HG03095 (cell line): ENCODE measurements around the gene NALCN.

Experiments used
- ATAC-seq: cut with Tn5 transposase; IDR thresholded peaks from one replicate; pipeline ENCODE4 v1.9.1; 2021; ENCODE audit warnings: moderate library complexity; ENCODE audit not compliant: unreplicated experiment

The NALCN gene

DNA sequence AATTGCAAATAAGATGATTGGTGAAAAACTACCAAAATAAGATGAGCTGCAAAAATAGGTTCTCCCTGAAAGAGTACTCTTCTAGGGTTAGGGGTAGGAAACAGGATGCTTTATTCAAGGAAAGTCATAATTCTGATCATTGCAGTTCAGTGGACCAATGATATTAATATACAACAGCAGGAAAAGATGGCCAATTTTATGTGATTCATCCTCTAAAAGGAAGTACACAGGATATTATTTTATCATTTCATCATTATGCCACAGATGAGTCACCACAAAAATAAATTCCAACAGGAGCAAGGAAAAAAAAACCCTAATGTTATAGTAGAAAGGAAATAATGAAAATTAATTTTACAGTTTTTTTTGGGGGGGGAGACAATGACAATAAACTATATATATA, 205.0 kb downstream of the NALCN start:
- ATAC-seq = no peak

DNA sequence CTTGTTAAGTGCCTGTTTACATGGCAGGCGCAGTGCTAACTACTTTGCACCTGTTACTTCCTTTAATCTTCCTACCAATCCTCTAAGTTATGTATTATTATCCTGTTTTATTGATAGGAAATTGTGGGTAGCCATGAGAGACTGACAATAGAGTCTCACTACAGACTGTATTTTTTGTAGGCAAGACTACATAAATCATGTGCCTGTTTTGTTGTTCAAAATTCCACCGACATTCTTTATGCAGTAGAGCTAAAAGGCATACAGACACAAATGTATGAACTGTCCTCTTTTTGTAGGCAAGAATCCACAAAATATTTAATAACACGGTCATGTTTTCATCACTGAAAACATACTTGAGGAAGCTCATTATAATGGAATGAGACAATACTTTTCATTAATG, 205.5 kb downstream of the NALCN start:
- ATAC-seq = no peak

DNA sequence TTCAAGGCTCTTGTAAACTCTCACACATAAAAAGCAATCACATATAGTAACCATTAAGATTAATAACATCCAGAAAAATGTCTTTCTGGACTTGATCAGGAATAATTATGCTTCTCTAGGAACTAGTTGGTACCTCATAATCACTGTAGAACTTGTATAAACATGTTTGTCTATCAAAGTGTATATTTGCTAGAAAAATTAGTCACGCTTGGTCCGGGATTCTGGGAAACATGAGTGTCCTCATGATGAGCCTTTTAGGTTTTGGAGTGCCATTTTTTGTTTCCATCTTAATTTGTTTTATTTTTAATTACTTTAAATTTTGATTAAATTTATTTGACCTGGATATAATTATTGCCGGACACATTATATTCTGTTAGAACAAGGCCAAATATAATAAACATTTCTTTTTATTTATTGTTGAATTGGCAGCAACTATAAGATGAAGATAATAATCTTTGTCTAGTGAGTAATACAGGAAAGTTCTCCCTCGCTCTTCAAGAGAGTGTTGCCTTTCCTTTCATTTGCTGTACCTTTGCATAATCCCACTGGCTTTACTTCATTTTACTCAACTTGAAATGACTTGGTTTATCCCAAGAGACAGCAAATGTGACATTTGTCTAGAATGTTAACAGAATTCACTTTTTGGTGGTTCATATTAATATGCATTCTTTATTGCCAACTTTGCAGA, 207.0 kb downstream of the NALCN start:
- no peak for ATAC-seq

DNA sequence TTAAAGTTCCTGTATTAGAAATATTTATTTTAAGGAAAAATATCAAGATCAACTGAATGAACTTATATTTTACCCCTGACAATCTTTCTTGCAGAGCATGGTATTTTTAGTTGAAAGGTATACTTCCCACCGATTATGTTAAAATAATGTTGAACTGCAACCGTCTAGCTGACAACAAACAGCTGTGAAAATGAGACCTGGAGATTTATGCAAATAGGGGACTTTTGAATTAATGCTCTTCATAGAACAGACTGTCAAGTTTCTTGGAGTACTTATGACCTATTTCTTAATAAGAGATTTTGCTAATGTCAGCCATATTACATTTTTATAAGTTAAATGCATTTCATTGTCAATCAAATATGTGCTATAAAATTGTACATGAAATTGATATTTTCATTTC, 210.9 kb downstream of the NALCN start:
- no peak for ATAC-seq

DNA sequence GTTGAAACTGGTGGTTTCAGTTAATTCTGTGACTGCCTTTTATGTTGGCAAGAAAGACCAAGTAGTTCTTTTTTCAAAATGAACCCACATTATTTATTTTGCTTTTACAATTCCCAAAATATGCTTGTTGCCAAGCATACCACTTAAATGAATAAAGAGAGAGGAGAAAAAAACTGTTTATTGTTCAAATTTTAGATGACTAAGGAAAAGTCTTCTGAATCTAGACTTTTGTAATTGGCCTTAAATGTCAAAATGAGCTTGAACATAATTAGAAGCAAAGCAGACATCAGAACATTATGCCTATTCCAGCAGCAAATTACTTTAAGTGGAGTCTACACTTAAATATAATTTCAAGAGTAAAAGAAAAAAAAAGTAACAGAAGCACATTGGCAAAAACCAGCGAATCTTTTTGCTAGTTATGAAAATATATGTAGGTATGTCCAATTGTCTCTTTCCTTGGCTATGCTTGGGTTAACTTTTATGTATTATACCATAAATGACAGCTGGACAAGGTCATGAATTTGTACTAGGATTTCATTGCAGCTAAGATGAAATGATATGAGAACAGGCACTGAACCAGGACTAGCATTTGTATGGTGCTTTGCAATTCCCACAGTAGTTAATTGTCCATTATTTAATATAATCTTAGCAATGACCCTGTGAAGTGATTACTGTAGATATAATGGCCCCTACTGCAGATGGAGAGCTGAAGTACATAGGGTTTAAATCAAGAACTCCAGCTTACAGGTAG, 211.9 kb downstream of the NALCN start:
- ATAC-seq = no peak

DNA sequence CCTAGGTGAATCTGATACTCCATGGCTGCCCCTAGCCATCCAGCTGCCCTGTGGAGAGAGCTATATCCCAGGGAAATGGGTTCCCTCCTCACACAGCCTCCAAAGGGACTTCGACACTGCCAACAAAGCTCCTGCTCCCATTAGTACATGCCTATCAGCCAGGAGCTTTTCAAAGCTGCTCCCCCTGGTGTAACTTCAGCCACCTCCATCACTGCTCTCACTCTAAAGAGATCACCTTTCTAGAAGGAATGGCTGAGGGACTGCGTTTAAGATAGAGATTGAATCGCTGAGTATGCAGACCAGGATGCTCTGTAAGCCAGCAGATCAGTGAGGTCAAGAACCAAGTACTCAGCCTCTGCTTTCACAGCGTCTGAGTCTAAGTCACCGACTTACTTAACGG, 213.7 kb downstream of the NALCN start:
- ATAC-seq = no peak

DNA sequence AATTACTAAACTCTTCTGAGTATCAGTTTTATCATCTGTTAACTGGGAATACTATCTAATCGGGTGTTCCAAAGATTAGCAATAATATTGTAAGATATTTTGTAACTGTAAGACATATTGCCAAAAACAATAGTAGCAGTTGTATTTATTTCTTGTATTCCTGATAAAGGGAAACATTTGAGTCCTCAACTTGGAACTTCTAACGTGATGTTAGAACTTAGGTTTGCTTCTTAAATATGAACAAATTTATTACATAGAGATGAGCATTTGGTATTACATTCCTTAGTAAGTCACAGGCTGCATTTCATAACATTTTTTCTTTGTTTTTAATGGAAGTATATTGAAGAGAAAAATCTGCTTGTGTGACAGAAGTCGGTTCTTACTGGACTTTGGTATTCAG, 225.3 kb downstream of the NALCN start:
- ATAC-seq = no peak

DNA sequence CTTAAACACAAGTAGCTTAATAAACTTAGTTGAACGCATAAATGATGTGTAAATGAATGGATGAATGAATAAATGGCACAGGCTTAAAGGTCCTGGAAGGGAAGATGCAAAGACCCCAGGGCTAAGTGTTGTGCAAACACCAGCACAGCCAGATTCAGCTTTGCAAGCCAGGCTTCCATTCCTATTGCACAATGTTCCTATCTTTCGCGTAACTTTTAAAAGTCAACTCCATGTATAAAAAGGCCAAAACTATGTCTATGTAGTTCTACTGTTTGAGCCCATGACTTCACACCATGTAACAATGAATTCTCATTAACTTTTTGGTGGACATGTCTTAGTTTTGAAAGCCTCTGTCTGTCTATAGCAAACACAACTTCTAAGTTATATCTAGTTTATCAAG, 226.0 kb downstream of the NALCN start:
- ATAC-seq = no peak

DNA sequence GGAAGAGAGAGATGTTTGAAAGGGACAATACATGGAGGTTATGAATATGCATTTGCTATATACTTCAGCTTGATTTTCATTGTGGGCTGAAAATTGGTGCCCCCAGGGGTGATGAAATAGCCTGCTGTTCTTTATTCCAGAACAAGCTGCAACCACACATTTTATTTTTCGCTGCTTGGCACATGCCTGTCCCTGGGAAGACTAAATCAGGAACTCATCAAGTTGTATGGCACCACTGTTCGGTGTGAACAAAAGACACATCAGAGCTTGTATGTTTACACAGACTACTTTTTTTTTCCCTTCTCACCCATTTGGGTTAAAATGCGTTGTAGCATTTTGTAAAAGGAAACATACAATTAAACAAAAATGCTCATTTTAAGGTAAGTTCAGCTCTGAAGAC, 230.7 kb downstream of the NALCN start:
- no peak for ATAC-seq

DNA sequence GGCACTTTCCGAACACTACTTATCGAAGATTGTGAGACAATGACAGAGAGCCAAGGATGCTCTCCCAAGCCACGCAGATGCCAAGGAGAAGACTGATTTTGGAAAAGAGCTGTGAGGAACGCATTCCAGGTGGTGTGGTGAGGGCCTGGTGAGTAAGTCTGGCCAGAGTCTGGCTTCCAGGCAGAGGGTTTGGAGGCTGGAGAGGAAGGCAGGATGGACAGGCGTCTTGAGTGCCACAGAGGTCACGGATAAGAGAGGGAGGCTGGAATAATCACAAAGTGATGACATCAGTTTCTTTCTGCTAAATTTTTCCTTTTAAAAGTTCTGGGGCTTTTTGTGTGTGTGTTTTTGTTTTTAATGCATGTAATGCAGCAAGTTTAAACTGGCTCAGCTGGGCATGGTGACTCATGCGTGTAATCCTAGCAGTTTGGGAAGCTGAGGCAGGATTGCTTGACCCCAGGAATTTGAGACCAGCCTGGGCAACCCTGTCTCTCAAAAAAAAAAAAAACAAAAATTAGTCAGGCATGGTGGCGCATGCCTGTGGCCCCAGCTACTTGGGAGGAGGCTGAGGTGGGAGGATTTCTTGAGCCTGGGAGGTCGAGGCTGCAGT, 235.1 kb downstream of the NALCN start:
- no peak for ATAC-seq

DNA sequence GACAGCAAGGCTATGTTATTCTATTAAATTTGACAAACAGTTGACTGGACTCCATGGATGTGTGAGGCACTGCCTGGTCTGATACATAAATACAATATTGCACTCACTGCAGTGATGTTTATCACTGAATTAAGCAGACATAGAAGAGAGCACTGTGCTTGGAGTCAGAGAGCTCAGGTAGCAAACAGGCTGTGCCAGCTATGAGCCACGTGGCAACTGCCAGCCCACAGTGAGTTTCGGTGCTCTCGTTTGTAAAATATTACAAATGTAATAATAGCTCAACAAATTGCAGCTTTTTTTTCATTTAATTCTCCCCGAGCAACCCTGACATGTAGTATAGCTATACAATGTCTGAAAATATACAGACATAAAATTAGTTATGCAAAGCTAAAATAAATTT, 237.3 kb downstream of the NALCN start:
- no peak for ATAC-seq

DNA sequence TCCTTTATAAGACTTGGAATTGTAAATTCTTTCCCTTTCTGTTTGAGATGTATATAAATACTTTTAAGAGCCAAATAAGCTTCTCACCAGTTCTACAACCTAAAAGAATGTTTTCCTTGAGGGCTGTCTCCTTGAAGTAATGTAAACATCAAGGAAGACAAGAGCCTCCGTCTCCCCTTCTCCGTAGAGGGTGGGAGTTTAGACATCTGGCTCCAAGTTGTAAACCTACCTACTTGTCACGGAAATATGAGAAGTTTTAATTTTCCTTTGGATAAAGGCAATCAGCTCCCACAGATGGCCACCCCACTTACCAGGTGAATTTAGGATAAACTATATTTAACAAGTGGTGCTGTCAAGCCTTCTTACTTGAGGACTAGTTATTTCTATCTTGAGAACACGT, 237.9 kb downstream of the NALCN start:
- ATAC-seq = no peak

DNA sequence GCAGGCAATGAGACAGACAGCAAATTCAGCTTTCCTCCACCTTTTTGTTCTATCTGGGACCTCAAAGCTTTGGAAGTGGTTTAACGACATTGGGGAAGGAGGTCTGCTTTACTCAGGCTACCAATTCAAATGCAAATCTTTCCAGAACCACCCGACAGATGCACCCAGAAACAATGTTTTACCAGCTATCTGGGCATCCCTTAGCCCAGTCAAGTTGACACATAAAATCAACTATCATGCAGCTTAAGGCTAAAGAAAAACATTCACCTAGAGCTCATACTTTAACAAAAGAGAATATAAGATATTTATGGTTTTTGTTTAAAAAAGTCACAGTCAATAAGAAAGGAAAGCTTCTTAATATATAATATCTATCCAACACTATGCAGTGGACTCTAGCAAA, 246.0 kb downstream of the NALCN start:
- ATAC-seq = no peak

DNA sequence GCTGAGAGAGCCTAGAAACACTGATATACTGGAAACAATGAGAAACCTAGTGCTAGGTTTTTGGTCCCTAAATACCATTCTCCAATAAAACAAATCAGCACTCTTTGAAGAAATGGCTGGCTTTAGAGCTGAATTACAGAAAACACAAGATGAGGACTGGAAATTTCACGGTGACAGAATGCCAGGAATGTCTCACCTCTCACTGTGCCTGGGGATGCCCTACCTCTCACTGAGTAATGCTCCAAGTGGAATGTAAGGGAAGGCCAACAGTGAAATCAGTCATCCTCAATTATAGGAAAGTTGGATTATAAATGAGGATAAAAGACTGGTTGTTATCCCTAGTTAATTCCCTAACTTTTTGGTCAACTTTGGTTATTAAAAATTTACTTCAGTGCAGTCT, 259.0 kb downstream of the NALCN start:
- no peak for ATAC-seq

DNA sequence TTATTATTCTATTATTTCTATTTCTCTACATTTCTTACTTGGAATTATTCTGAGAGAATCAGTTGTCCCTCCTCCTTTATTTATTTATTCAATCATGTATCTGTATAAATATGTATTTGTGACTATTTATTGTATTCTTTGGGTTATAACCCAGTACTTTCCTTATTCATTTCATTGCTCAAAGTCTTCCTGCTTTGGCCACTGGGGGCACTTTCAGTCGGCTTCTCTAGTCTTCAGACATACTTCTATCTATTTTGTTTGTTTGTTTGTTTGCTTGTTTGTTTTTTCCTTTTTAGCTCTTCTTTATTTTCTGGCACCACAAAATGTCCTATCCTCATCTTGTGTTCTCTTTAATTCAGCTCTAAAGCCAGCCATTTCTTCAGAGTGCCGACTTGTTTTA, 260.4 kb downstream of the NALCN start:
- ATAC-seq = no peak

DNA sequence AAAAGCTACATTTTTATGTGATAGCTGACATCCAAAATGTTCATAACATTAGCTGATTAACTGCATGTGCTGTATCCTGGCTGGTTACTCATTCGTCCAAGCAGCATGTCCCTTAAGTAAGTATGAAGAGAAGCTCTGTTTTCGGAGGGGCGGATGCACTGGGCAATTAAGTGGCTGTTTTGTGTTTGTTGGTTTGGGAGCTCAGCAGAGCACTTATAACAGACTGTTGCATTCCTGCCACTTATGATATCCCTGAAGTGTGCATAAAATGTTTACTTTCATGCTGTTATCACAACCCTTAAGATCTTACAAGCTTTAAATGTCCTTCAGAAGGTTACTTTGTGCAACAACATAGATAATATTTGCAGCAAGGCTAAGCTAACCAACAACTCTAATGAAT, 264.1 kb downstream of the NALCN start:
- no peak for ATAC-seq

DNA sequence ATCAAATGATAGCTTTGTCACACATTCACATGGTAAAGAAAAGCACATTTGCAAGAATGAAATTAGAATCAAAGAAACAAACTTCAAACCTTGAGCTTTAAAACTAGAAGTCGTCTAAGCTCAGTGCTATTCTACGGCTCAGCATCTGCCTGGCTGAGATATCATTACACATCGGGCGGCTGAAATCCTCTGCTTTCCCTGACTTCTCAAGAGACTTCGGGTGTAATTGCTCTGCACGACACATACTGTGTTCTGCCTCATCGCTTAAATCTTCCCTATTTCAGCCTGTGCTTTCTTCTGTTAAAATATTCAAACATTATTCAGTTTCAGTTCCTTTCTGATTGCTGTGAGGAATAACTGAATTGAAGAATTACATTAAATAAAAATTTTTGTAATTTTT, 265.3 kb downstream of the NALCN start:
- ATAC-seq = no peak

DNA sequence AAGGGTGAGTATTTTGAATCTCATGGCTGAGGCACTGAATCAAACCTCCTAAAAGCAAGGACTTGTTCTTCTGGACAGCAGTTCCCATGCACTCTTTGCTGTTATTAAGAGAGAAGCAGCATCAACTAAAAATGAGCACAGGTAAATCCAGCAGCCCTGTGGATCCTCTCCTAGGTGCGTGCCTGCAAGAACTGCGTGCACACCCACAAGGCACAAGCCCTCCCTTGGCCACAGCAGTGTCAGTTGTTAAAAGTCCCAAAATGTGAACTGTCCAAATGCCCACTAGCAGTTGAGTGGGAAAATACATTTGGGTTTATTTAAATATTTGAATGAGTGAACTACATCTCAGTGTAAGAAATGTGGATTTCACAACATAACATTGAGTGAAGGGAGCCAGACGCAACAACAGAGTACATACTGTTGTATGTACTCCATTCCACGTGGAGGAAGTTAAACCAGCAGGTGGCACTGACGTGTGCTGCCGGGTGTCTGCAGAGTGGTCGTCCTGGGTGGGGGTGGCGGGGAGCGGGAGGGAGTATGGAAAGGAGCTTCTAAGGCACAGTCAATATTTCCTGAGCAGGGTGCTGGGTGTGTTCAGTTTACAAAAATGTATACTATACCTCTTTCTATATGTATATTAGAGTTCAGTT, 266.4 kb downstream of the NALCN start:
- no peak for ATAC-seq

DNA sequence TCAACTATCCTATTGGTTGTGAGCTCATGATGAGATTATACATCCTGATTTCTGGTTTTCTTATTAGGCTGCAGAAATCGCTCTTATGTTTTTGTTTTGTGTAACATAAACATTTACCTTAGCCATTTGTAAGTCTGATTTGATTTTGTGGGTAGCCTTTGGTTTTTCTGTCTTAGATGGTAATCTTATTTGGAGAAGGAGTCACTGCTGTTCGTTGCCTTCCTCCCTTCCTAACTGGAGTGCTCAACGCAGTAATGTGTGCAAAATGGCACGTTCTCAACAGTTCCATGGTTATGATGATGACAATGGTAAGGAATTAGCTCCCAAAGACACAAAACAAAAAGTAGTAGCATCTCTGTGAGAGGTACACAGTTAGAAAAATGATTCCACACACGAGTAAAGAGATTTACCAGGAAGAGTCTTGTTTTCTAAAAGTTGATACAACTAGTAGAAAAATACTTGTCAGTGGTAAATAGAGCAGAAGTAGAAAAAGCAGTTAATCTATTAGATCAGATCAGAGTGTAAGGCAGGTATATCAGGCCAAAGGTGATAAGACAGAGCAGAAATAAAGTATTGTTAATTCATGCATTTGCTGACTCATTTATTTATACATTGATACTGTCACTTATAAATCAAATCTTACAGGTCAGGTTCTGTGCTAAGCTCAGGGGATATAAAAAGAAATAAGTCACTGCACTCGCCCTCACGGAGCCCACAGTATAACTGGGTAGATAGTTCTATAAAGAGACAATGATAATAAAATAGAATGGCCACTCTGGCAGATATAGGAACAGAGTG, 270.0 kb downstream of the NALCN start:
- no peak for ATAC-seq

DNA sequence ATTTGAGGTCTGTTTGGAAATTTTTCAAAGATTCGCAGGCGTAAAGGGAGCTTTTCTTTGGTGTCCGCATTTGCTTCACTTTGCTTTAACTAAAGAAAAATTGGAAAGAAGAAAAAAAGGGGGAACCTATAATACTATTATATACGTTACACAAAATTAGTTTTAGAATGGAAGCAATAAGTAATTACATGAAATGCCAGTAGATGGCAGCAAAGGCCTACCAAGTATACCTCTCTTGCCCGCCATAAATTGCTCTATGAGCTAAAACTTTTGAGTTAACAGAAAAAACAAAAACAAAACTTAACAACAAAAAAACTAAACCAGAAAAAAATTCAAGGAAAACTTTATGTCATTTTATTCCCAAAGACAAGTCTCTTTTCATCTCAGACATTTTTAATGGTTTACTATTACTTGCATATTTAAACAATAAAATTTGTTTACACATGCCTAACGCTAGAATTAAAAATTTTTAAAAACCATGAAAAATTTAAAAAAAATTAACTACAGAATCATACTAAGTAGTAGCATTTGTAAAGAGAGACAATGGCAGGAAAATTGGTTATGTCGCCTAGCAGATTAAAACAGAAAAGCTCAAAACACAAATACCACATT, 271.4 kb downstream of the NALCN start:
- no peak for ATAC-seq

DNA sequence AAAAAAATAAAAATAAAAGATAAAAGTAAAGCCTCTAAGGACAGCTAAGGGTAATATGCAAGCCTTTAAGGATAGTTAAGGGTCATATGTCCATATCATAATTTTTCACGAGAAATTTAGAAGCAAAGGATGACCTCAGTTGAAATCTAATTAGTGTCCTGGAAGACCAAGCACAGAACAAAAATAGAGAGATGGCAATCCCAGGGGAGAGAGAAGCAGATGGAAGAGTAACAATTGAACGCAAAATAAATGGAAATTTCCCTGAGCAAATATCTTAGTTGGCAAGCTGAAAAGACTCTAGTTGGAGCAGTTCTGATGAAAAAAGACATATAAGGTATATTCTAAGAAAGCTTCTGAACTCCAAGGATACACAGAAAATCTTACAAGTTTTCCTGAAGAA, 275.4 kb downstream of the NALCN start:
- no peak for ATAC-seq
